Left cardiac atrium (tissue), 4 donors: Measurements from ENCODE around the gene PLPP2. TPM values are rescaled to one million over a fixed set of nuclear protein-coding genes. Genes with fewer than 3 reads are reported as not detected.

Experiments
- ATAC-seq, 2 donors: fragments of 200-7000 bp; cut with Tn5 transposase; one replicate each; pipeline ENCODE4 v1.9.1; 2020; ENCODE audit warnings: mild to moderate bottlenecking in 2 of 2, moderate library complexity in 2 of 2
- DNase-seq: peaks from one replicate; pipeline ENCODE4 v3.0.0-alpha.2; 2020
- intact Hi-C, 2 donors: fragments of 100-400 bp; cut with DNase I; formaldehyde crosslinking; loops; one replicate each; pipeline versions ENCODE4 v1.14.1 to v1.15.1; 2022 to 2023
- long read RNA-seq: library from polyadenylated mRNA; unstranded; transcript quantifications from one replicate; pipeline ENCODE4 v2.0.0, GENCODE V29; 2021
- total RNA-seq, 2 donors: library from RNA; stranded (reverse); fragmentation: NEBNext Ultra II Directional; extraction: Animal tissue kit (Norgen Biotek cat#: 25700); gene quantifications; one replicate each; pipeline ENCODE4 v1.2.1, GENCODE V29; 2021
- donor health status: DM: no; HTN: yes; CAD: no.
- donor health status: DM: no; HTN: yes; CAD: no; lungs with severe emphysema.
- donor health status: DM: yes; HTN: yes; CAD: no.
- donor health status: Dilated cardiomyopathy.

Gene PLPP2
- total RNA-seq: under 1 TPM; 0.76 to 0.85 TPM
- long read RNA-seq, partial matches to known transcripts: 0 of 1 reads
- long read RNA-seq, other reads (novel, unspliced or antisense): 0 of 1 reads

- intact Hi-C loops: no loop called here
- no peak for DNase-seq
- ATAC-seq: no peak
Observed at GRCh38 chr19:291006-291521, at the start of gene PLPP2. Gene PLPP2 (minus strand): TSS chr19:291403. CDS start chr19:291336, 67 bp downstream.

- intact Hi-C loops: no loop called here
- DNase-seq (no peak), ATAC-seq (no peak)
Observed at GRCh38 chr19:340620-341385, 49.6 kb upstream of the PLPP2 start.

- ATAC-seq (no peak), DNase-seq (no peak)
- intact Hi-C loops: no loop called here
Observed at GRCh38 chr19:339262-339887, 48.2 kb upstream of the PLPP2 start.

- intact Hi-C loops: no loop called here
- ATAC-seq: no peak
- DNase-seq: no peak
Observed at GRCh38 chr19:338421-338820, 47.2 kb upstream of the PLPP2 start.

- intact Hi-C loops: no loop called here
- DNase-seq (no peak), ATAC-seq (peak; percentile 54 to 92)
Observed at GRCh38 chr19:336067-336614, 44.9 kb upstream of the PLPP2 start.

- intact Hi-C loops: no loop called here
- ATAC-seq (peak in 1 of 2 donors; percentile 27), DNase-seq (no peak)
Observed at GRCh38 chr19:335486-336066, 44.4 kb upstream of the PLPP2 start.

- intact Hi-C loops: no loop called here
- ATAC-seq (peak in 1 of 2 donors; percentile 14), DNase-seq (no peak)
Observed at GRCh38 chr19:335072-335471, 43.9 kb upstream of the PLPP2 start.

- no peak for DNase-seq
- ATAC-seq: no peak
- intact Hi-C loops: no loop called here
Observed at GRCh38 chr19:334296-335071, 43.3 kb upstream of the PLPP2 start.

GRCh38 chr19:330503-330902 is 39.3 kb upstream of the PLPP2 start:
- no peak for DNase-seq

GRCh38 chr19:329876-330275 is 38.7 kb upstream of the PLPP2 start:
- intact Hi-C loops: no loop called here
- no peak for ATAC-seq
- no peak for DNase-seq

More at GRCh38 chr19:330503-330902, 39.3 kb upstream of the PLPP2 start:
- ATAC-seq: no peak
- intact Hi-C loops: no loop called here

GRCh38 chr19:328025-328505 is 36.9 kb upstream of the PLPP2 start:
- DNase-seq: no peak
- no peak for ATAC-seq
- intact Hi-C loops: no loop called here

- intact Hi-C loops: no loop called here
- ATAC-seq: no peak
- no peak for DNase-seq
Observed at GRCh38 chr19:327291-328024, 36.3 kb upstream of the PLPP2 start.

GRCh38 chr19:326871-327270 is 35.7 kb upstream of the PLPP2 start:
- intact Hi-C loops: no loop called here
- no peak for ATAC-seq

GRCh38 chr19:325937-326565 is 34.8 kb upstream of the PLPP2 start:
- DNase-seq (no peak), ATAC-seq (no peak)
- intact Hi-C loops: no loop called here

More at GRCh38 chr19:326871-327270, 35.7 kb upstream of the PLPP2 start:
- no peak for DNase-seq

GRCh38 chr19:325173-325936 is 34.2 kb upstream of the PLPP2 start:
- ATAC-seq: peak in 1 of 2 donors; percentile 26

GRCh38 chr19:324716-325115 is 33.5 kb upstream of the PLPP2 start:
- intact Hi-C loops: no loop called here
- ATAC-seq (no peak), DNase-seq (no peak)

More at GRCh38 chr19:325173-325936, 34.2 kb upstream of the PLPP2 start:
- intact Hi-C loops: no loop called here
- no peak for DNase-seq

GRCh38 chr19:322616-323015 is 31.4 kb upstream of the PLPP2 start:
- DNase-seq (no peak), ATAC-seq (no peak)
- intact Hi-C loops: no loop called here
